Erythroblast (primary cell): Measurements from ENCODE around the gene DPP7.

Source experiments
- GATA1 ChIP-seq: IDR thresholded peaks from 2 replicates; pipeline ENCODE4 v1.6.1; 2011; ENCODE audit warnings: low read depth, mild to moderate bottlenecking, control low read depth, low read length, moderate library complexity
- POLR2A ChIP-seq: IDR thresholded peaks from 2 replicates; pipeline ENCODE4 v1.6.1; 2011; ENCODE audit warnings: mild to moderate bottlenecking, low read length

GRCh38 chr9:137138722-137139467 lies 24.4 kb upstream of the DPP7 start, which contains the start of gene GRIN1:
- TF ChIP-seq POLR2A (no peak), GATA1 (no peak)
